Neural progenitor cell (in vitro differentiated cells): ENCODE measurements around the gene QRFP.

Experiments
- CTCF ChIP-seq: fragments of 200-600 bp; sonication (generic); IDR thresholded peaks from 2 replicates; pipeline ENCODE4 v1.5.1; 2017; ENCODE audit warnings: antibody characterized with exemption, mild to moderate bottlenecking
- EZH2 ChIP-seq: fragments of 200-600 bp; sonication (generic); IDR thresholded peaks from 2 replicates; pipeline ENCODE4 v1.6.1; 2017; ENCODE audit warnings: antibody characterized with exemption, mild to moderate bottlenecking, moderate library complexity
- EZH2phosphoT487 ChIP-seq: fragments of 200-600 bp; sonication (generic); IDR thresholded peaks from 2 replicates; pipeline ENCODE4 v1.6.1; 2017; ENCODE audit warnings: antibody characterized with exemption

GRCh38 chr9:130872093-130872492 is 24.5 kb downstream of the QRFP start:
- TF ChIP-seq CTCF (no peak), EZH2 (no peak), EZH2phosphoT487 (no peak)
